ENCODE results near the gene PRKAG1.

The PRKAG1 gene

DNA sequence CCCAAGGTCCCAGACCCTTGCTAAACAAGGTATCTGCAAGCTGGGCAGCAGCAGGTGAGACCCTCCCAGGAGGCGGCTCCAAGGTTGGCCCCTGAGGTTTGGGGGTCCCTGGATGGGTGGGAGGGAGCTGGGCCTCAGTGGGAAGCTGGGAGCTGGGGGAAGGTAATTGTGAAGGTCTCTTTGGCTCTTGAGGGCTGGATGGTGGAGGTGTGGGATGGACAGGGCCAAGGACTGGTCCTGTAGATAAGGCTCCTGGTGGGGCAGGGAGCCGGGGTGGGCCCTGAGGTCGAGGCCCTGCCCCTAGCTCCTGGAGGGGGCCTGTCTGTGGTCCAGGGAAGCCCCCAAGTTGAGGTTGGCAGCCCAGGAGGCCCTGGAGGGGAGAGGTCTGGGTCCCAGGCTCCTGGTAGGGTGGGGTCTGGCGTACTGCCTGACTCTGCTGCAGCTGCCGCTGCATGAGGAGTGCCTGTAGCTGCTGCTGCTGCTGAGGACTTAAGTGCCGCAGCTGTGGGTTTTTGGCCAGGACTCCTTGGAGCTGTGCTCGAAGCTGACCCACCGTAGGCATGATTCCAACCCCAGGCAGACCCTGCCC is 13.1 kb upstream of the PRKAG1 start:
- no peak for DNase-seq (ENCODE audit: low read depth in 3 of 3)

DNA sequence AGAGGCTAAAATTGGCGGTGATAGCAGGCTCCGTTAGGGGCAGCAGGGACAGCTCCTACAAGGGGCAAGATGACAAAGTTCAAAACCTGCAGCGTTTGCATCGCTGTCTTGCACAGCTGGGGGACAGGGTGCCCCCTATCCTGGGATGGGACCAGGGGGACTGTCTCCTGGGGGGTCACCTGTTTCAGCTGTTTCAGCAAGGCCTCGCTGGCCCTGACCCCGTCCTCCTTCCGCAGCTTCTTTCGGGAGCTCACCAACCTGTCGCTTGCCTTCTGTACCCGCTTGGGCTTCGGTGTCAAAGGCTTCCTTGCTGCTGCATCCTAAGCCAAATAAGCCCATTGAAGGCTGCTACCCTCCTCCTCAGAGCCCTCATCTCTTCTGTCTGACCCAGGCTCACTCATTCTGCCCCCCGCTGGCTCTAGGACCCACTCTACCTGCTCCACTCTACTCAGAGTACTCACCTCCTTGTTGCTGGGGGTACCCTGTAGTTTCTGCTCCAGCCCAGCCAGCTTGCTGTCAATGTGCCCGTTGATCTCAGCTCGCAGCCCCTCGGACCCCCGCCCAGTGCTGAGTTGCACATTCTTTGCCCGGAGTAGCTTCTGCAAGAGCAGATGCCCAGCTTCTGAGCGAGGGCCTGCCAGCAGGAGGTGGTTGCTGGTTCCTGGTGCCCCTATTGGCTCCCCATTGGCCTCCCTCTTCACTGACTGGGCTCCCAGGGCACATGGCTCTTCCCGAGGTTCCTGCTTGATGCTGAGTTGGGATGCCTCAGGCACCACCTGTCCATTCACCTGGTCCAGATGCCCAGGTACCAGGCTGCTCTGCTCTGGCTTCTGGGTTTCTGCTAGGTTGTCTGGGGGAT is 12.4 kb upstream of the PRKAG1 start:
- no peak for DNase-seq (ENCODE audit: low read depth in 3 of 3)

DNA sequence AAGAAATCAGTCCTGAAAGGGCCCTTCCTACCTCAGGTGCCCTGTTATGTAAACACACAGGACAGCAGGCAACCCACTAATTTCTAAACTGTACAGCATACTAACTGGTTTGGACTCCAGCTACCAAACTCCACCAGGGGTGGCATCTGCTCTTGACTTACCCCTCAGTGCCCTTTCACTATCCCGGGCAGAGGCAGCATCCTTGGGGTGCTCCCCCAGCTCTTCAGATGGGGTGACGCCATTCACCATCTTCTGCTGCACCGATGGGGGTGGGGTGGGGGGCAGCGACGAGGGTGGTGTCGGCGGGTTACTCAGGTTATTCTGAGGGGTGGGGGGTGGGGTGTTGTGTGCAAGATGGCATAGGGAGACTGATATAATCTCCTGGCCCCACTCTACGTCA is 11.5 kb upstream of the PRKAG1 start:
- no peak for DNase-seq (ENCODE audit: low read depth in 3 of 3)

DNA sequence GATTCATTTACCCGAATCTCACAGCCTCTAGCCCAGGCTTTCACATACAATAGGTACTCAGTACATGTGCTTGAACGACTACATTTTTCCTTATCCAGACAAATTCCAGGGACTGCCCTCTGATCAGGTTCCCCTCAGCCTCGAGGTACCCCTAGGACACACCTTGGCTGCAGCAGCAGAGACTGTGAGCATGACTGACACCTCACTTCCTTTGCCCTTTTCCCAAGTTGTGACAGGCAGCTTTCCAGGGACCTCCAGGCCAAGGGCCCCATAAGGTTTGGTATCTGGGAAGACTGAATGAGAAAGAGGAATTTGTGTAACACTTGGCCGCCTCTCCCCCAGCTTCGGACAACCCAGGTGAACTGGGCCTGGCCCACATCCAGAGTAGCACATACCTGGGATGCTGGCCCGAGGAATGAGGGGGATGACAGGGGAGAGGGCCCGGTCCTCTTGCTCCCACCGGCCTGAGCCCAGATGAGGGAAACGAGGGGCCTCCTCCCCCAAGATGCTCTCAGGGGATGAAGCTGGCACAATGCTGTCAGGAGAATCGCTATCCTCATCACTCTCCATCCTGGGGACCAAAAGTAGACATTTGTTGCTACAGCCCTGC is 10.2 kb upstream of the PRKAG1 start:
- DNase-seq (ENCODE audit: low read depth in 3 of 3): no peak

DNA sequence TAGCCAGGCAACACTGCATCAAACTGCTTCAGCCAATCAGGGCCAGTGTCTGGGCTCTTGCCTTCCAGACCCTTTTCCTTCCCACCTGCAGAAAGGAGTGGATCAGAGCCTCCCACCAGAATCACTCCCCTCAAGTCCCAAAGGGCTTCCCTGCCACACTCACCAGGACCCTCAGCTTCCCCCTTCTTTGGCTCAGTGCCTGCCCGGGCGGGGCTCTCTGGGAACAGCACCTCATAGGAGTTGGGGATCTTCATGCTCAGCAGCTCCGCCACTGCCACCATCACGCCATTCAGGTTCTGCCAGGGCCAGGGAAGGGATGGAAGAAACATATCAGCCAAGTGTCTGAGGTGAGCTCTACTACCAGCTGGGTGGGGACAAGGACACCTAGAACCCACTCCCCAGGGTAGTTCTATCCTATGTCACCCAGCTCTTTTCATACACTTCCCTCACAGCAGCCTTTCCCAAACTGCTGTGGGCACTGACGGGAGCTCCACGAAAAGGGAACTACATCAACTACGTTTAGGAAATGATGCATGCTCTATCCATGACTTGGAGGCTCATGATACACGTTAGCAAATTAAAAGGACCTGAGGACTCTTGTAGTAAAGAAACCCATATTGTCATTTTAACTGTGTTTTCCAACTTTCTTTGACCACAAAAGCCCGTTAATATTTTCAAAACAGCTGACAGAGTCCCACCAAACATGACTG is 9.4 kb upstream of the PRKAG1 start:
- DNase-seq (ENCODE audit: low read depth in 3 of 3): no peak

DNA sequence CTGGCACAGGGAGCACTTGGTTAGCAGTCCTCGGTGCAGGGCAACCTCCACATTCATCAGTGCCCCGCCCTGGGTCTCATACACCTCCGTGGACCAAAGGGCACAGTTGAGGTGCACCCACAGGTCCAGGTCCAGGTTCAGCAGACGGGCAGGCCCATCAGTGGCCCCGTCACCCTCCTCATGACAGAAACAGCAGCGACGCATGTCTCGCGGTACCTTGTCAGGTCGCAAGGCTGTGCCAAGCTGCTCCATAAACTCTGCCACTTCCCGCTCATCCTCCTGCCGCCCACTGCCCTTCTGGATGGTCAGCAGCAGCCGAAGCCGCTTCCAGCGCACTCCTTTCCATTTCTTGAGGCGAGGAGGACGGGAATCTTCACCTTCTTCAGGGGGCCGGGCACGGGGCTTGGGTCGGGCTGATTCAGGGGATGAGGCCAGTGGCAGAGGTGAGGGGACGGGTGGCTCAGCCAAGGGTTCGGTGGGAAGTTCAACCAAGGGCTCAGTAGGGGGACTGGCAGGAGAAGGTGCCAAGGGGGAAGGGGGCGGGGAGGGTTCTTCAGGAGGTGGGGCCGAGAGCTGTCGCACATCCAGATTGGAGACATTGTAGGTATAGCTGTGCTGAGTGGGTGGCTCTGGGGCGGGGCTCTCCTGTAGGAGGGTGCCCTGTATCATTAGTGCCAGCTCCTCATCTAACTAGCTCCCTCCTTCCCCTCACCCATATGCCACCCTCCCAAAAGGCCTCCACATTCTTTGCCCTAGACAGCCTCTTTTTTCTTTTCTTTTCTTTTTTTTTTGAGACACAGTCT is 8.3 kb upstream of the PRKAG1 start:
- no peak for DNase-seq (ENCODE audit: low read depth in 3 of 3)

DNA sequence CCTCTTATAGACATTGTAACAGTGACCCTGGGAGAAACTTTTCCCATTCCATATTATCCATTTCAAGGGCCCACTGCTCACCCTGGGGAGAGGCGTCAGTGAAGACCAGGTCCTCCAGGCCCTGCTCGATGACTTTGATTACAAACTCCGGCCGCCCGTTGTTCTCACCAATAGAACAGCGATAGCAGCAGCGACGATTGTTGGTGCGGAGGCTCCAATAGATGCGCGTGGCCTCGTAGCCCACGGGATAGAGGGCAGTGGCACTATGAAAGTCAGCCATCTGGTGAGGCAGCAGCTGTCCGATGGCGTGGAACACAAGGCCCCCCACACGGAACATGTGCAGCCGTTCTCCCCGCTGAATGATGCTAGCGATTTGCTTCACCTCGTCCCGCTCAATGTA is 7.5 kb upstream of the PRKAG1 start:
- DNase-seq (ENCODE audit: low read depth in 3 of 3): no peak

DNA sequence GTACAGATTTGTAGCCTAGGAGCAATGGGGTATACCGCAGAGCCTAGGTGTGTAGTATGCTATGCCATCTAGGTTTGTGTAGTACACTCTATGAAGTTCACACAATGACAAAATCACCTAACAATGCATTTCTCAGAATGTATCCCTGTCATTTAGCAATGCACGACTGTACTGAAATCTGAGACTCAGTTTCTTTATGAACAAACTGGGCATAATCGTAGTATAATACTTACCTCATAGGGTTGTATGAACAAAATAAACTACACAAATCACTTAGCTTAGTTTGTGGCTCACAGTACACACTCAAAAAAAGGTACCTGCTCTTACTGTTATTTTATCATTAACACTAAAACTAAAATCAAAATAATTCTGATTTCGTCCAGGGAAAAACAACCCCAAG is 6.9 kb upstream of the PRKAG1 start:
- DNase-seq (ENCODE audit: low read depth in 3 of 3): no peak

DNA sequence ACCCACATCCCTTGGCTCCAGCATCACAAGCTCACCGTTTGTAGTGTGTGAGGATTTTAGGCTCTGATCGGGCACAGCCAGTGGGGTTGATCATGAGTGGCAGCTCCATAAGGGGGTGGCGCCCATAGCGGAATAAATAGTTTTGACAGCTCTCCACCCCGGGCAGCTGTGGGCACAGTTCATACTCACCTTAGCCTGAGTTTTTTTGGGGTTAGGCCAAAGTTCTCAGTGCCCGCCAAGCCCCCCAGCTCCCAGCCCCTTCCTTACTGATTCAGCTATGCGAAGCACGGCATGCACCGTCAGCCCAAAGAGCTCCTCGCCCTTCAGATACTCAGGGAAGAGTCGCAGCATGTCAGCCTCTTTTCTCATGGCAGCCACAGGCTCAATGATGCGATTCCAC is 6.0 kb upstream of the PRKAG1 start:
- no peak for DNase-seq (ENCODE audit: low read depth in 3 of 3)

DNA sequence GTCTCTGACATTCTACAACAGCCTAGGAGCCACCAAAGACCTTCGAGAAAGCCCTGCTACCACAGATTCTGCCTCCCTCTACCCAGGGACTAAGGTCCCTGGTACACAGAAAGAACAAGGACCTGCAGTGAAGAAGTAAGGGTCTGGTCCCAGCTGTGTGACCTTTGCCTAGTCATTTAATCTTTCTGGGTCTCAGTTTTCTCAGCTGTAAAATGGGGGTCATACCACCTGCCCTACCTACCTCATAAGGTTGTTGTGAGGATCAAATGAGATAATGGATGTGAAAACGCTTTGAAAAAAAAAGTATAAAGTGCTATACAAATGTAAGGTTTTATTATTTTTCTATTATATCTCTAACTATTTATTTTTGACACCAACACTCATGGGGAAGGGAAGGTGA is 5.2 kb upstream of the PRKAG1 start:
- DNase-seq (ENCODE audit: low read depth in 3 of 3): no peak

DNA sequence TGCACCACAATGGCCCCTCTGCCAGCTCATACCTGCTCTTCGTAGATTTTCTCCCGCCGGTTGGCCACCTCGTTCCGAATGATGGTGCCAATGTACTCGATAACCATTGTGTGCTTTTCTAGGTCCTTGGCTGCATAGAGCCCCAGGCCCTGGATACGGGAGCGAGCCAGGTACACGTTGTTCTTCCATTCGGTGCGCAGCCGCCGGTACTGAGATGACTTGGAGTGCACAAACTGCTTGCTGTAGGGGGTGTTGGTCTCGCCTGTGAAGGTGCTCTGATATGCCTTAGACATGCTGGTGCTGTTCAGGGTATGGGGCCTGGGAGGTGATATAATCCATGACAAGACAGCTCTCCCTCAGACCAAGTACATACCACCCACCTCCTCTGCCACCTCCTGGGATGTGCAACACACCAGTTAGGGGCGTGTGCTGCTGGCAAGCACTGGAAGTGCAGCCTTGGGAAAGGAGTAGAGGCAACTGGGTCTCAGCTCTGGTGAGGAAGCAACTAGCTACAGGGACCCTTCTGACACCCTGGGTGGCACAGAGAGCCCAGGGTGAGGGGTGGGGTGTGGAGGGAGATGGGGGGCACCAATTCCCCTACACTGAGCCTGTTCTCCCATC is 4.1 kb upstream of the PRKAG1 start:
- no peak for DNase-seq (ENCODE audit: low read depth in 3 of 3)

DNA sequence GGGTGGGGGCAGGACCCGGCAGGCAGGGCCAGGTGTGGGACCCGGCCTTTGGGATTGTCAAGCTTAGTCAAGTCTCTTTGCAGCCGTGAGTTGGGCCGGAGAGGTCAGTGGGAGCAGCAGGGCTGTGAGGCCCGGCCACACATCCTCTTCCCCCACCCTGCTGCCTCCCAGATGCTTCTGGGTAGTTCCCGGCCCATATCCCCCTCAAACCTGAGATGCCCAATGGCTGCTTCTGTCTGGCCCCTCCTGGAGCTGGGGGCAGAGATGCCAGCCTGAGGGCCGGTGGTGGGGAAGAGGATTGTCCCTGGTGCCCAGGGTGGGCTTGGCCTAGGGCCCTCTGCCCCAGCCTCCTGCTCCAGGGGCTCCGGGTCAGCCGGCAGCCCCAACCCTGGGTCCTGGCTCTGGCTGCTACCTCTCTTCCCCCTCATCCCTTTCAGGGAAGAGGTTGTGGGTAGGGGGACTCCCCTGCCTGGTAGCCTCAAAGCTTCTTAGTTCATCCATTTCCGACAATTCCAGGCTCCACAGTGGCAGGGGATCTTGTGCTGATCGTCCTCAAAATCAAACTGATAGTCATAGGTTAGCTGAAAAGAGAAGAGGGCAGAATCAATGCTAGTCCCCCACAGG is 2.8 kb upstream of the PRKAG1 start:
- no peak for DNase-seq (ENCODE audit: low read depth in 3 of 3)

DNA sequence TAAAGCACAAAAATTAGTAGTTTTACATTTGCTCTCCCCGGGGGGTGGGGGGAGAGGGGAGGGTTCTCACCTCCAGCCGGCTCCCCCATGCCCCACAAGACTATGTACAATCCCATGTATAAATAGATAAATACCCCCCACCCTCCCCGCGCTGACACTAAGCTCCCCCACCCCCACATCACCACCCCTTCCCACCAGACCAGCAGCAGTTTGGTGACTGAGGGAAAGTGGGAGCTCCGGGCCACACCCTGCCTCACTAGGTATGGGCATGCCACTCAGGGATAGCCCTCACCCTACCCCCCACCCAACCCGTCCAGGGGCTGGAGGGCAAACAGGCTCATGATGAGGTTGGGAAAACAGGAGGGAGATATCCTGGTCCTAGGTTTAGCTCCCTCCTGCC is 1.9 kb upstream of the PRKAG1 start:
- DNase-seq (ENCODE audit: low read depth in 3 of 3): no peak

DNA sequence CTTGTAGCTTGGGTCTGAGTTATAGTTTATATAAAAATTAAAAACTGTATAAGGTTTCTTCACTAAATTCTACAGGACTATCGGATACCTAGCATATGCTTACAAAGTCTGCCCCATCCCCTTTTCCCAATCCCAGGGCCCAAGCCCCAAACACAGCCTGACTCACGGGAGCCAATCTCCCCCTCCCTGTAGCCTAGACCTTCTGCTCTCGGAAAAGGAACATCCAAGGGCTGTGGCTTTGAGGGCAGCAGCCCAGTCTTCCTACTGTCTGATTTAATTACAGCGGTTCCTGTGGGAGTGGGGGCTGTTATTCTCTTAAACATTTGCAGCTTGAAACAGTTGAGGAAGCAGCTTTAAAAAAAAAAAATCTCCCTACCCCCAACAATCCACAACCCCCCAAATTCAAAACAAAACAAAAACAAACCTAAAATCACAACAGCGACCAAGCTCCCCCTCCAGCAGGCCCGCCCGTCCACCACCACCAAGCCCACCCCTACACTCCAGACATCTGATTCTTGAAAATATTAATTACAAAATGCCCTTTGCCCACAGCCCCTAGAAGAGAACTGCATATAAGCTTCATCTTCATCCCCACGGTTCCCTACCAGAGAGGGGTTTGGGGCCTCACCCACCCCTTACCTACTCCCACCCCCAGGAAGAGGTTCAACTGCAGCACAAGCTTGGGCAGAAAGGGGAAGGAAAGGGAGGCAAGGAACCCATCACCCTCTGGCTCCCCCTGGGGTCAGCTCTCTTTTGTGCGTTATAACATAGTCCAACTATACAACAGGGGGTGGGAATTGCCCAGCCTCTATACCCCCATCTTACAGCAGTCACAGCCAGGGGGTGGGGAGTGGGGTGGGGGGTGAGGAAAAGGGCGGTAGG is 1.1 kb upstream of the PRKAG1 start:
- DNase-seq (ENCODE audit: low read depth in 3 of 3): no peak

DNA sequence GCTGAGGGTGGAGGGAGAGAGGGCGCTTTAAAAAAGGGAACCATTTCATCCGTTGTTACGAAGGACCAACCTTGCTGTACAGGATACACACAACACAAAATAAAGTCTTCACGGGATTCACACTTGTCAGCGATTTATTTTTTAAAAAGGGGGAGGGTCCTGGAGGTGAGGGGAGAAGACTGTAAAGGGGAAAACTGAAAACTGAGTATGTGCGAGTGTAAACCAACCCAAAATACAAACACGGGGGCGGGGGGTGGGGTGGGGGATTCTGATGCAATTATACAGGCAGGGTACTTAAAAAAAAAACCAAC is 499 bp upstream of the PRKAG1 start:
- DNase-seq (ENCODE audit: low read depth in 3 of 3): no peak

DNA sequence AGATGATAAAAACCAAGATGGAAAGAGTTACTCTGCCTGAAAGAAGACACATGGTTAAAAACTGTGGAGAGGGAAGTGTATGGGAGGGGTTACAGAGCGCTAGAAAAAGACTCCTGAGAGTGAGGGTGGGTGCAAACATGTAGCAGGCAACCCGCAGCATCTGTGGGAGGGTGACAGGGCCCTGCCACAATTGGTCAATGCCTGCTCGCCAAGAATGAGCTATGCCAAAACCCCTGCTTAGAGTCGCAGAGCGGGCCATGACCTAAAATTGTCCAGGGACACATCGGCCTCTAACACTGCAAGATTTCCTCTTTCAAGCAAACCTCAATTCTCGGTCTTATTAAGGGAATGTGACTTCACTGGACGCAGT is 700 bp downstream of the PRKAG1 start:
- no peak for DNase-seq (ENCODE audit: low read depth in 3 of 3)

DNA sequence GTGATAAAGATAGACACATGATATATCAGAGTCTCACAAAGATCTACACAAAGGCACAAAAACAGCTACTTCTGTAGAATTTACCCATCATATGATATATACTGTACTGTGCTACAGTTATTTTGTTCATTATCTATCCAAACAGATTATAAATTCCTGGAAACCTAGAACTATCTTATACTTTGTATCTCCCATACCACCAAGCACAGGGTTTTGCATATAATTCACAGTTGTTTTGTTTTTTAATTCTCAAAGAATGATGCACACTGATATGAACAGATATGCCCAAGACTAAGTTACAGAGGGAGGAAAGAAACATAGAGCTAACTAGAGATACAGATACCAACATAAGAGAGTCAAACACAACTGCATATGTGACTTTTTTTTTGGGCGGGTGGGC is 3.4 kb downstream of the PRKAG1 start:
- DNase-seq (ENCODE audit: low read depth in 3 of 3): no peak

DNA sequence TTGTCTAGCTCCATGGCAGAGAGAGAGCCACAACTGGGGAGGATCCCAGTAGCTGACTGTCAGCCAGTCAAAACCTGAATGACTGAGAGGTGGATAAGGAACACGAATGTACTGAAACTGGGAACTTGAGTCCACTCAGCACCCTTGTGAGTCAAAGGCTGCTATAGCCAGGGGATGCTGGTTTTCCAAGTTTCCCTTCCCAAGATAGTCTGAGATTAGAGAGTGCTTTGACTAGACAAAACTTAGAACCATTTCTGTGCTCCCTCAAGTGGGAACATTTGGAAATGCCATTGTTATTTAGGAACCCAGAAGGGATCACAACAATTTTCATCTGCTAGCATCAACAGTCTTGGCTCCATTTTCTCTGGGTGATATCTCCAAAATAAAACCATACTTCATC is 4.0 kb downstream of the PRKAG1 start:
- DNase-seq (ENCODE audit: low read depth in 3 of 3): no peak

DNA sequence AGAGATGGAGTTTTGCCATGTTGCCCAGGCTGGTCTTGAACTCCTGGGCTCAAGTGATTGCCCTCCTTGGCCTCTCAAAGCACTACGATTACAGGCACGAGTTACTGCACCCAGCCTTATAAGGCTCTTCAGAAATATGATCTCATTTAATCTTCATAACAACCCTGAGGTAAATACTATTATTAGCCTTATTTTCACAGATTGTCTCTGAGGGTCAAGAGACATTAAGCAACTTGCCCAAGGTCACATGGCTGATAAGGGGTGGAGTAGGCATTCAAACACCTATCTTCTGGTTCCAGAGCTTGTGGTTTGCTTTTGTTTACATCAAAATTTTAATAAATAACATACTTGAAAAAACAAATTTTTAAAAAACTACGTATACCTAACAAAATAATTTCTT is 5.1 kb downstream of the PRKAG1 start:
- no peak for DNase-seq (ENCODE audit: low read depth in 3 of 3)

DNA sequence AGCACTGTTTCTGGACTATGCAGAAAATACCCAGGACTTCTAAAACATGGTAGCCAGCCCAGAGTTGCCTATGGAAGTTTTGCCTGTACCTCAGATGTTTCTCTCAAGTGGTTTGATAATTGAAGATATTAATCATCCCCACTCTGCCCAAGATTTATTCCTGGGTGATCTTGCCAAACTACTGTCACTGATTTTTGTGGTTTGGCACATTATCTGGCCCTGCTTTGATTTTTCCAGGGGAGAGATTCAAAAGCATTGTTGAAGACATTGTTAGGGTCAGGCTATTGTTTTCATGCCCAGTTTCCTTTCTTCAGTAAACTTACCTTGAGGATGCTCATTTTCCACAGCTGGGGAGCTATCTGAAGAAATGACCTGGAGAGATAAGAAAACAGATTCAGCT is 5.8 kb downstream of the PRKAG1 start:
- no peak for DNase-seq (ENCODE audit: low read depth in 3 of 3)
